Caco-2 (cell line): ENCODE measurements around the gene PPP4R2. TPM values are rescaled to one million over a fixed set of nuclear protein-coding genes. Genes with fewer than 3 reads are reported as not detected.

Experiments
- BruUV-seq: library from RNA; stranded (reverse); fragments of 400-500 nt; replicated peaks from 2 replicates; lab custom pipeline; 2021; lab: Mats Ljungman, UMichigan
- CTCF ChIA-PET: fragments of 300-600 bp; sonication (Branson Sonifier 250); formaldehyde crosslinking; loops from one replicate; lab custom pipeline; 2022; ENCODE audit warnings: antibody characterized with exemption; lab: Charles Lee
- POLR2A ChIA-PET: fragments of 300-600 bp; sonication (Branson Sonifier 250); formaldehyde crosslinking; loops from one replicate; lab custom pipeline; 2022; ENCODE audit warnings: antibody characterized with exemption; lab: Charles Lee
- DNase-seq, 2 experiments: peaks; one replicate each; pipeline versions ENCODE4 v3.0.0 to v3.0.0-alpha.2; 2020 to 2022
- H3K27me3 ChIP-seq: replicated peaks from 2 replicates; pipeline ENCODE4 v1.6.0; 2011; ENCODE audit warnings: low read length; ENCODE audit not compliant: control insufficient read depth, insufficient read depth
- H3K36me3 ChIP-seq: 2 replicates; pipeline ENCODE4 v1.5.1; 2011; ENCODE audit warnings: low read length; ENCODE audit not compliant: control insufficient read depth, insufficient read depth
- H3K4me1 ChIP-seq: fragments of 250-450 bp; sonication (Bioruptor Pico); 2 replicates; pipeline ENCODE4 v1.5.1; 2020; ENCODE audit warnings: mild to moderate bottlenecking
- H3K4me3 ChIP-seq: 2 replicates; pipeline ENCODE4 v1.5.1; 2011; ENCODE audit warnings: low read depth, mild to moderate bottlenecking, control low read depth, low read length
- H3K9me3 ChIP-seq: fragments of 250-450 bp; sonication (Bioruptor Pico); 2 replicates; pipeline ENCODE4 v1.5.1; 2020; ENCODE audit warnings: mild to moderate bottlenecking, moderate library complexity
- H3K27ac Mint-ChIP-seq: one replicate; pipeline ENCODE4 v1.8.0; 2022; ENCODE audit warnings: mixed read lengths; ENCODE audit not compliant: unreplicated experiment
- H3K27me3 Mint-ChIP-seq: one replicate; pipeline ENCODE4 v1.8.0; 2022; ENCODE audit warnings: mixed read lengths; ENCODE audit not compliant: insufficient read depth, unreplicated experiment
- H3K36me3 Mint-ChIP-seq: one replicate; pipeline ENCODE4 v1.8.0; 2022; ENCODE audit warnings: mild to moderate bottlenecking, mixed read lengths; ENCODE audit not compliant: insufficient read depth, unreplicated experiment
- H3K4me1 Mint-ChIP-seq: one replicate; pipeline ENCODE4 v1.8.0; 2022; ENCODE audit warnings: low read depth, mixed read lengths; ENCODE audit not compliant: unreplicated experiment
- H3K4me3 Mint-ChIP-seq: one replicate; pipeline ENCODE4 v1.8.0; 2022; ENCODE audit warnings: mild to moderate bottlenecking, moderate library complexity, mixed read lengths; ENCODE audit not compliant: unreplicated experiment
- H3K9me3 Mint-ChIP-seq: one replicate; pipeline ENCODE4 v1.8.0; 2022; ENCODE audit warnings: mixed read lengths; ENCODE audit not compliant: unreplicated experiment
- intact Hi-C: fragments of 100-400 bp; cut with micrococcal nuclease; formaldehyde crosslinking; loops from one replicate; pipeline ENCODE4 v1.10.0; 2022; ENCODE audit not compliant: unreplicated experiment
- total RNA-seq: library from RNA; stranded (reverse); gene quantifications from 2 replicates; pipeline ENCODE4 v1.2.3, GENCODE V29; 2022
- TF ChIP-seq, protein P1 (sequence below), 2 experiments: fragments of 200-600 bp in 1 of 2; IDR thresholded peaks; 1 replicate in 1 of 2; 2 replicates in 1 of 2; pipeline versions ENCODE4 v1.5.1 to v1.8.0; 2011 to 2022; ENCODE audit warnings: antibody characterized with exemption in 1 of 2, control low read depth in 1 of 2, inconsistent platforms in 1 of 2, low read depth in 1 of 2, low read length in 1 of 2, mild to moderate bottlenecking in 1 of 2, moderate library complexity in 1 of 2; ENCODE audit not compliant: insufficient read depth in 1 of 2, severe bottlenecking in 1 of 2, unreplicated experiment in 1 of 2

PPP4R2 gene
- total RNA-seq, 1 experiment from 2014 or later = 91.3 TPM

DNA sequence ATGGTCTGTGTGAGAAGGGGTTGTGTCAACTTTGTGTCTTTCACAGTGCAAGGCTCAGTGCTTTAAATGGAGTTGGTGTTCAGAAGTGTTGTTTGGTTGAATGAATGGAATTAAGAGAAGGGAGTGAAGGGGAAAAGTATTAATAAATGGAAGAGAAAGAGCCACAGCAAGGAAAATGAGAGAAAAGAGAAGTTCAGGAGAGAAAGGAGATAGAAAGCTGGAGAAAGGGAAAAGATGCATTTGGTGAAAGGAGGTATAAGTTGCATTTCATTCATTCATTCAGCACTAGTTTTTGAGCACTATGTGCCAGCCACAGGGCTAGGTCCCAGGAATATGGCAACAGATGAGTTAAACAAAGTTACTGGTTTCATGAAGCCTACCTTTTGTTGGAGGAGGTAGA, 34.3 kb upstream of the PPP4R2 start:
- intact Hi-C loops = no loop called here
- H3K4me3 Mint-ChIP-seq = no peak overlapping the region
- H3K27ac Mint-ChIP-seq = no peak overlapping the region
- no peaks in the 10 kb centered on the region for H3K36me3 Mint-ChIP-seq
- H3K9me3 Mint-ChIP-seq = no peaks in the 10 kb centered on the region
- H3K9me3 ChIP-seq = no peaks in the 10 kb centered on the region
- TF ChIP-seq, protein P1, sequence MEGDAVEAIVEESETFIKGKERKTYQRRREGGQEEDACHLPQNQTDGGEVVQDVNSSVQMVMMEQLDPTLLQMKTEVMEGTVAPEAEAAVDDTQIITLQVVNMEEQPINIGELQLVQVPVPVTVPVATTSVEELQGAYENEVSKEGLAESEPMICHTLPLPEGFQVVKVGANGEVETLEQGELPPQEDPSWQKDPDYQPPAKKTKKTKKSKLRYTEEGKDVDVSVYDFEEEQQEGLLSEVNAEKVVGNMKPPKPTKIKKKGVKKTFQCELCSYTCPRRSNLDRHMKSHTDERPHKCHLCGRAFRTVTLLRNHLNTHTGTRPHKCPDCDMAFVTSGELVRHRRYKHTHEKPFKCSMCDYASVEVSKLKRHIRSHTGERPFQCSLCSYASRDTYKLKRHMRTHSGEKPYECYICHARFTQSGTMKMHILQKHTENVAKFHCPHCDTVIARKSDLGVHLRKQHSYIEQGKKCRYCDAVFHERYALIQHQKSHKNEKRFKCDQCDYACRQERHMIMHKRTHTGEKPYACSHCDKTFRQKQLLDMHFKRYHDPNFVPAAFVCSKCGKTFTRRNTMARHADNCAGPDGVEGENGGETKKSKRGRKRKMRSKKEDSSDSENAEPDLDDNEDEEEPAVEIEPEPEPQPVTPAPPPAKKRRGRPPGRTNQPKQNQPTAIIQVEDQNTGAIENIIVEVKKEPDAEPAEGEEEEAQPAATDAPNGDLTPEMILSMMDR (IDR thresholded peaks at IDR 0.05; ENCODE audit: insufficient read depth in 1 of 2, low read depth in 1 of 2, low read length in 1 of 2, severe bottlenecking in 1 of 2, unreplicated experiment in 1 of 2) = no peak
- H3K36me3 ChIP-seq = 0 out of 2 replicates have a peak, but pooled peaks cover 1% of the 10 kb centered on the region
- H3K4me3 ChIP-seq = no peak overlapping the region
- no peak for DNase-seq
- H3K27me3 ChIP-seq = no peaks in the 10 kb centered on the region
- no peaks in the 10 kb centered on the region for H3K27me3 Mint-ChIP-seq
- no peaks in the 10 kb centered on the region for H3K4me1 Mint-ChIP-seq
- BruUV-seq = no TSS peak
- peaks cover 14% of the 10 kb centered on the region for H3K4me1 ChIP-seq
- ChIA-PET CTCF (no interaction called here), POLR2A (no interaction called here)

DNA sequence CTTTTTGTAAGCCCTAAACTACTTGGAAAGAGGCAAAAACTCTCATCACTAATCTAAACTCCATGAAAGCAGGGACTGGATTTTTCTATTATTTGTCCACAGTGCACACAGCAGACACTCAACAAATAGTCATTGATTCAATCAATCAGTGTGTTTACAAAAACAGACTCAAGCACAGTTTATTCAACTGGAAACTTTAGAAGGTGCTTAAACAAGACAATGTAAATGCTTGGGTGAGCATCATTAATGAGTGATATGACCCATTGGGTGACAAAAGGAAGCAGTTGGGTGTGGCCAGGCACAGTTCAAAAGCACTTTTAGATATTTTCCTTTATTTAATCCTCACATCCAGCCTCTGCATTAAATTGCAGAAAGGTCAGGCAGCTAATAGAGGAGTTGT, 32.0 kb upstream of the PPP4R2 start:
- Histone ChIP-seq H3K36me3 (0 out of 2 replicates have a peak, but pooled peaks cover 1% of the 10 kb centered on the region), H3K4me1 (peaks cover 8% of the 10 kb centered on the region; the same call in 1 of the 2 replicates), H3K27me3 (no peaks in the 10 kb centered on the region), H3K4me3 (no peak overlapping the region), H3K9me3 (no peaks in the 10 kb centered on the region)
- H3K4me1 Mint-ChIP-seq = no peaks in the 10 kb centered on the region
- BruUV-seq = no TSS peak
- no peaks in the 10 kb centered on the region for H3K9me3 Mint-ChIP-seq
- intact Hi-C loops = no loop called here
- TF ChIP-seq, protein P1 (IDR thresholded peaks at IDR 0.05; ENCODE audit: insufficient read depth in 1 of 2, low read depth in 1 of 2, low read length in 1 of 2, severe bottlenecking in 1 of 2, unreplicated experiment in 1 of 2) = no peak
- no peak overlapping the region for H3K4me3 Mint-ChIP-seq
- POLR2A ChIA-PET = no interaction called here
- CTCF ChIA-PET = no interaction called here
- no peak overlapping the region for H3K27ac Mint-ChIP-seq
- H3K36me3 Mint-ChIP-seq = no peaks in the 10 kb centered on the region
- no peaks in the 10 kb centered on the region for H3K27me3 Mint-ChIP-seq
- DNase-seq = no peak

DNA sequence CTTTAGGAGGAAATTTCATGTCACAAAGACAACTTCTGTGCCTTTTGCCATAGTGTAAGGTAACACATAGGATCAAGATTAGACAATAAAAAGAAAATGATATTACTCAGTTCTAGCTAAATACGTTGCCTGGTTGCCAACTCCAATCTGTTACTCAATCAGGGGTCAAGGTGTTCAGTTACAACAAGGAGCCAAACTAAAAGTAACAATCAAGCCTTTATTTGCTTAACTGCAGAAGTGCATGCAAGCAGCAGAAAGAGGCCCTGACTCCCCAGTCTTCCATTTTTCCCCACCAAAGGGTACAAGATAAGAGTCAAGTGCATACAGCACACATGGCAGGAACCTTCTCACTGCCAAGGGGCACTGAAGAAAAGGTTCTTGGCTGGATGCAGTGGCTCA, 28.3 kb upstream of the PPP4R2 start:
- CTCF ChIA-PET = no interaction called here
- no peak for DNase-seq
- intact Hi-C loops = no loop called here
- Histone ChIP-seq H3K9me3 (no peaks in the 10 kb centered on the region), H3K27me3 (no peaks in the 10 kb centered on the region), H3K36me3 (no peaks in the 10 kb centered on the region), H3K4me1 (peaks cover 7% of the 10 kb centered on the region), H3K4me3 (no peak overlapping the region)
- Mint-ChIP-seq H3K9me3 (no peaks in the 10 kb centered on the region), H3K27me3 (no peaks in the 10 kb centered on the region), H3K4me3 (no peak overlapping the region), H3K36me3 (peaks cover 7% of the 10 kb centered on the region), H3K4me1 (peaks cover 11% of the 10 kb centered on the region), H3K27ac (no peak overlapping the region)
- no TSS peak for BruUV-seq
- POLR2A ChIA-PET = no interaction called here
- TF ChIP-seq, protein P1 (IDR thresholded peaks at IDR 0.05; ENCODE audit: insufficient read depth in 1 of 2, low read depth in 1 of 2, low read length in 1 of 2, severe bottlenecking in 1 of 2, unreplicated experiment in 1 of 2) = no peak
